ENCODE results near the gene FERMT2.

GRCh38 chr14:52863334-52863700 lies 87.5 kb downstream of the FERMT2 start:
- TF ChIP-seq CTCF (IDR thresholded peaks at IDR 0.05): no peak
- TF ChIP-seq POLR2AphosphoS5 (IDR thresholded peaks at IDR 0.05): no peak
- no peak for TF ChIP-seq POLR2A (IDR thresholded peaks at IDR 0.05)
- no peak for TF ChIP-seq EP300 (IDR thresholded peaks at IDR 0.05)
